ENCODE results near the gene ATP11A.

GRCh38 chr13:112934078-112934477 is 244.2 kb downstream of the ATP11A start:
- no peak for TF ChIP-seq TSHZ1 (tag by site-specific recombination; IDR thresholded peaks at IDR 0.05; ENCODE audit: borderline replicate concordance)
- no peak for TF ChIP-seq ZNF184 (tag by site-specific recombination; IDR thresholded peaks at IDR 0.05)
- no peak for TF ChIP-seq CTCF (tag by site-specific recombination; IDR thresholded peaks at IDR 0.05)
- TF ChIP-seq ZNF146 (tag by site-specific recombination; IDR thresholded peaks at IDR 0.05) = no peak
- no peak for TF ChIP-seq ZNF747 (tag by site-specific recombination; IDR thresholded peaks at IDR 0.05)
- no peak for TF ChIP-seq ZNF501 (tag by site-specific recombination; IDR thresholded peaks at IDR 0.05)
- no peak for TF ChIP-seq ZNF114 (tag by site-specific recombination; IDR thresholded peaks at IDR 0.05)
- no peak for TF ChIP-seq ZNF324 (tag by site-specific recombination; IDR thresholded peaks at IDR 0.05)
- TF ChIP-seq, protein P1, sequence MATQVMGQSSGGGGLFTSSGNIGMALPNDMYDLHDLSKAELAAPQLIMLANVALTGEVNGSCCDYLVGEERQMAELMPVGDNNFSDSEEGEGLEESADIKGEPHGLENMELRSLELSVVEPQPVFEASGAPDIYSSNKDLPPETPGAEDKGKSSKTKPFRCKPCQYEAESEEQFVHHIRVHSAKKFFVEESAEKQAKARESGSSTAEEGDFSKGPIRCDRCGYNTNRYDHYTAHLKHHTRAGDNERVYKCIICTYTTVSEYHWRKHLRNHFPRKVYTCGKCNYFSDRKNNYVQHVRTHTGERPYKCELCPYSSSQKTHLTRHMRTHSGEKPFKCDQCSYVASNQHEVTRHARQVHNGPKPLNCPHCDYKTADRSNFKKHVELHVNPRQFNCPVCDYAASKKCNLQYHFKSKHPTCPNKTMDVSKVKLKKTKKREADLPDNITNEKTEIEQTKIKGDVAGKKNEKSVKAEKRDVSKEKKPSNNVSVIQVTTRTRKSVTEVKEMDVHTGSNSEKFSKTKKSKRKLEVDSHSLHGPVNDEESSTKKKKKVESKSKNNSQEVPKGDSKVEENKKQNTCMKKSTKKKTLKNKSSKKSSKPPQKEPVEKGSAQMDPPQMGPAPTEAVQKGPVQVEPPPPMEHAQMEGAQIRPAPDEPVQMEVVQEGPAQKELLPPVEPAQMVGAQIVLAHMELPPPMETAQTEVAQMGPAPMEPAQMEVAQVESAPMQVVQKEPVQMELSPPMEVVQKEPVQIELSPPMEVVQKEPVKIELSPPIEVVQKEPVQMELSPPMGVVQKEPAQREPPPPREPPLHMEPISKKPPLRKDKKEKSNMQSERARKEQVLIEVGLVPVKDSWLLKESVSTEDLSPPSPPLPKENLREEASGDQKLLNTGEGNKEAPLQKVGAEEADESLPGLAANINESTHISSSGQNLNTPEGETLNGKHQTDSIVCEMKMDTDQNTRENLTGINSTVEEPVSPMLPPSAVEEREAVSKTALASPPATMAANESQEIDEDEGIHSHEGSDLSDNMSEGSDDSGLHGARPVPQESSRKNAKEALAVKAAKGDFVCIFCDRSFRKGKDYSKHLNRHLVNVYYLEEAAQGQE (tag by site-specific recombination; IDR thresholded peaks at IDR 0.05) = no peak
- TF ChIP-seq ZBTB7A (tag by site-specific recombination; IDR thresholded peaks at IDR 0.05; ENCODE audit: low read depth) = no peak

Data from HEK293 (cell line).